Vagina (tissue), 2 donors: ENCODE measurements around the gene GLYATL1.

Experiments used
- POLR2AphosphoS5 ChIP-seq, 2 donors: sonication (generic); formaldehyde crosslinking; IDR thresholded peaks; one replicate each; pipeline ENCODE4 v1.9.0; 2017; ENCODE audit warnings: antibody characterized with exemption in 2 of 2, mild to moderate bottlenecking in 2 of 2, low read depth in 1 of 2; ENCODE audit not compliant: insufficient read depth in 1 of 2
- TF ChIP-seq, protein P1 (sequence below), 3 experiments: fragments of 450-650 bp in 2 of 3; fragments of 200-600 bp in 1 of 3; sonication (generic) in 1 of 3; IDR thresholded peaks; one replicate each; pipeline ENCODE4 v1.5.1; 2017 to 2019; ENCODE audit warnings: antibody characterized with exemption in 3 of 3, mild to moderate bottlenecking in 2 of 3, moderate library complexity in 2 of 3

DNA sequence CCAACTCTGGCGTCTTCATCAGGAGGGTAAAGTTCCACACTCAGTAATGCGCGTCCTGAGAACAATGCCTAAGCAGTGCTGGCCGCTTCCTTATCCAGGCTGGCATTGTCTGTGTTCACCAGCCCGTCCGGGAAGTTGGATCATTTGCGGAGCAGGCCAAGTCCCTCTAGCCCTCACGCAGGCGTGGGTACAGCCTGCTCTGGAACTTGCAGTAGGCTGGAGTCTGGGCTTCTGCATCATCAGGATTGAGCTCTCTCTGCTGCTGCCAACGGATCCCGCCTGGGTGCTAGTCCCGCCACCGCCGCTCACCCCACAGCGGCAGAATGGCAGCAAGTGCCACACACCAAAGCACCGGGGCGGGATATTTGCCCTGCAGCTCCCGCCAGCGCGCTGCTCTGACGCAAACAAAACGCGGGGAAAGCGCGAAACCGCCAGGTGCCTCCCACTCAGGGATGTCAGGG, 29.0 kb downstream of the GLYATL1 start:
- TF ChIP-seq, protein P1, sequence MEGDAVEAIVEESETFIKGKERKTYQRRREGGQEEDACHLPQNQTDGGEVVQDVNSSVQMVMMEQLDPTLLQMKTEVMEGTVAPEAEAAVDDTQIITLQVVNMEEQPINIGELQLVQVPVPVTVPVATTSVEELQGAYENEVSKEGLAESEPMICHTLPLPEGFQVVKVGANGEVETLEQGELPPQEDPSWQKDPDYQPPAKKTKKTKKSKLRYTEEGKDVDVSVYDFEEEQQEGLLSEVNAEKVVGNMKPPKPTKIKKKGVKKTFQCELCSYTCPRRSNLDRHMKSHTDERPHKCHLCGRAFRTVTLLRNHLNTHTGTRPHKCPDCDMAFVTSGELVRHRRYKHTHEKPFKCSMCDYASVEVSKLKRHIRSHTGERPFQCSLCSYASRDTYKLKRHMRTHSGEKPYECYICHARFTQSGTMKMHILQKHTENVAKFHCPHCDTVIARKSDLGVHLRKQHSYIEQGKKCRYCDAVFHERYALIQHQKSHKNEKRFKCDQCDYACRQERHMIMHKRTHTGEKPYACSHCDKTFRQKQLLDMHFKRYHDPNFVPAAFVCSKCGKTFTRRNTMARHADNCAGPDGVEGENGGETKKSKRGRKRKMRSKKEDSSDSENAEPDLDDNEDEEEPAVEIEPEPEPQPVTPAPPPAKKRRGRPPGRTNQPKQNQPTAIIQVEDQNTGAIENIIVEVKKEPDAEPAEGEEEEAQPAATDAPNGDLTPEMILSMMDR (IDR thresholded peaks at IDR 0.05), result no peak
- TF ChIP-seq POLR2AphosphoS5 (IDR thresholded peaks at IDR 0.05; ENCODE audit: insufficient read depth in 1 of 2, low read depth in 1 of 2), result no peak
